Measurements from ENCODE around the gene ZNF385B. TPM values are rescaled to one million over a fixed set of nuclear protein-coding genes. Genes with fewer than 3 reads are reported as not detected.

The ZNF385B gene
- total RNA-seq, 1 experiment from 2014 or later = 0.33 TPM

- Mint-ChIP-seq H3K4me1 (ENCODE audit: insufficient read depth, unreplicated experiment) (no peaks in the 10 kb centered on the region), H3K27ac (ENCODE audit: low read depth, unreplicated experiment) (no peak overlapping the region), H3K36me3 (ENCODE audit: insufficient read depth, unreplicated experiment) (no peaks in the 10 kb centered on the region), H3K9me3 (ENCODE audit: unreplicated experiment) (no peaks in the 10 kb centered on the region), H3K4me3 (ENCODE audit: unreplicated experiment) (no peak overlapping the region), H3K27me3 (ENCODE audit: insufficient read depth, unreplicated experiment) (no peaks in the 10 kb centered on the region)
- ChIA-PET CTCF (no interaction called here), POLR2A (no interaction called here)
- TF ChIP-seq CTCF (IDR thresholded peaks at IDR 0.05; ENCODE audit: unreplicated experiment) = no peak
- DNase-seq (ENCODE audit: unreplicated experiment) = peak; percentile 11
- intact Hi-C loops (cut with micrococcal nuclease) = no loop called here
- BruUV-seq (replicated peaks) = no TSS peak
These were observed 325.2 kb downstream of the ZNF385B start for GRCh38 chr2:179536185-179536584.

- H3K4me1 Mint-ChIP-seq (ENCODE audit: insufficient read depth, unreplicated experiment) = no peaks in the 10 kb centered on the region
- no peaks in the 10 kb centered on the region for H3K27me3 Mint-ChIP-seq (ENCODE audit: insufficient read depth, unreplicated experiment)
- intact Hi-C loops (cut with micrococcal nuclease) = no loop called here
- no peak overlapping the region for H3K27ac Mint-ChIP-seq (ENCODE audit: low read depth, unreplicated experiment)
- ChIA-PET POLR2A (no interaction called here), CTCF (interaction anchor here (0.6 kb wide), 1 partner anchor 424 kb away, joined by 3 read pairs; no protein-coding TSS in a partner anchor)
- no peaks in the 10 kb centered on the region for H3K36me3 Mint-ChIP-seq (ENCODE audit: insufficient read depth, unreplicated experiment)
- no peak overlapping the region for H3K4me3 Mint-ChIP-seq (ENCODE audit: unreplicated experiment)
- no TSS peak for BruUV-seq (replicated peaks)
- DNase-seq (ENCODE audit: unreplicated experiment) = no peak
- no peak for TF ChIP-seq CTCF (IDR thresholded peaks at IDR 0.05; ENCODE audit: unreplicated experiment)
- no peaks in the 10 kb centered on the region for H3K9me3 Mint-ChIP-seq (ENCODE audit: unreplicated experiment)
These were observed 327.5 kb downstream of the ZNF385B start for GRCh38 chr2:179533875-179534274.

GRCh38 chr2:179532863-179533278 lies 328.5 kb downstream of the ZNF385B start:
- Mint-ChIP-seq H3K36me3 (ENCODE audit: insufficient read depth, unreplicated experiment) (no peaks in the 10 kb centered on the region), H3K4me3 (ENCODE audit: unreplicated experiment) (no peak overlapping the region), H3K9me3 (ENCODE audit: unreplicated experiment) (no peaks in the 10 kb centered on the region), H3K4me1 (ENCODE audit: insufficient read depth, unreplicated experiment) (no peaks in the 10 kb centered on the region), H3K27ac (ENCODE audit: low read depth, unreplicated experiment) (no peak overlapping the region), H3K27me3 (ENCODE audit: insufficient read depth, unreplicated experiment) (no peaks in the 10 kb centered on the region)
- no TSS peak for BruUV-seq (replicated peaks)
- ChIA-PET POLR2A (no interaction called here), CTCF (interaction anchor here (0.7 kb wide), 1 partner anchor 110 kb away, joined by 3 read pairs; no protein-coding TSS in a partner anchor)
- intact Hi-C loops (cut with micrococcal nuclease) = no loop called here
- TF ChIP-seq CTCF (IDR thresholded peaks at IDR 0.05; ENCODE audit: unreplicated experiment) = no peak
- peak; percentile 19 for DNase-seq (ENCODE audit: unreplicated experiment)

GRCh38 chr2:179528576-179529069 lies 332.8 kb downstream of the ZNF385B start:
- H3K4me3 Mint-ChIP-seq (ENCODE audit: unreplicated experiment) = no peak overlapping the region
- H3K27me3 Mint-ChIP-seq (ENCODE audit: insufficient read depth, unreplicated experiment) = no peaks in the 10 kb centered on the region
- H3K9me3 Mint-ChIP-seq (ENCODE audit: unreplicated experiment) = no peaks in the 10 kb centered on the region
- no peak overlapping the region for H3K27ac Mint-ChIP-seq (ENCODE audit: low read depth, unreplicated experiment)
- POLR2A ChIA-PET = interaction anchor here (0.6 kb wide), 1 partner anchor 69 kb away, joined by 3 read pairs; no protein-coding TSS in a partner anchor
- no peak for TF ChIP-seq CTCF (IDR thresholded peaks at IDR 0.05; ENCODE audit: unreplicated experiment)
- CTCF ChIA-PET = interaction anchor here (1.1 kb wide), 1 partner anchor 71 kb away, joined by 3 read pairs; no protein-coding TSS in a partner anchor
- no peaks in the 10 kb centered on the region for H3K4me1 Mint-ChIP-seq (ENCODE audit: insufficient read depth, unreplicated experiment)
- no peaks in the 10 kb centered on the region for H3K36me3 Mint-ChIP-seq (ENCODE audit: insufficient read depth, unreplicated experiment)
- intact Hi-C loops (cut with micrococcal nuclease) = no loop called here
- BruUV-seq (replicated peaks) = no TSS peak
- no peak for DNase-seq (ENCODE audit: unreplicated experiment)

Data from MCF 10A (cell line).